HG03095 (cell line): Measurements from ENCODE around the gene OR2V1.

Source experiments
- ATAC-seq: cut with Tn5 transposase; IDR thresholded peaks from one replicate; pipeline ENCODE4 v1.9.1; 2021; ENCODE audit warnings: moderate library complexity; ENCODE audit not compliant: unreplicated experiment

OR2V1 gene

GRCh38 chr5:181081989-181082388, 49.0 kb downstream of the OR2V1 start:
- no peak for ATAC-seq

GRCh38 chr5:181076920-181077319, 54.0 kb downstream of the OR2V1 start:
- no peak for ATAC-seq
